IPS-18a (cell line): ENCODE results near the gene JMJD7.

ENCODE experiments used
- H3K27ac ChIP-seq: one replicate; pipeline ENCODE4 v1.5.1; 2013; ENCODE audit warnings: low read length
- H3K27me3 ChIP-seq: one replicate; pipeline ENCODE4 v1.6.1; 2013; ENCODE audit warnings: mild to moderate bottlenecking, low read length; ENCODE audit not compliant: control insufficient read depth, insufficient read depth
- H3K36me3 ChIP-seq: one replicate; pipeline ENCODE4 v1.6.1; 2013; ENCODE audit warnings: low read depth, low read length; ENCODE audit not compliant: control insufficient read depth
- H3K4me1 ChIP-seq: one replicate; pipeline ENCODE4 v1.6.1; 2013; ENCODE audit warnings: low read depth, low read length; ENCODE audit not compliant: control insufficient read depth
- H3K4me3 ChIP-seq: one replicate; pipeline ENCODE4 v1.5.1; 2013; ENCODE audit warnings: low read length
- H3K9ac ChIP-seq: one replicate; pipeline ENCODE4 v1.6.1; 2013; ENCODE audit warnings: mild to moderate bottlenecking, low read length, moderate library complexity
- H3K9me3 ChIP-seq: one replicate; pipeline ENCODE4 v1.6.1; 2013; ENCODE audit warnings: low read depth, low read length; ENCODE audit not compliant: control insufficient read depth

JMJD7 gene

GRCh38 chr15:41804361-41804760 is 23.5 kb upstream of the JMJD7 start:
- H3K27ac ChIP-seq: no peak overlapping the region
- no peaks in the 10 kb centered on the region for H3K36me3 ChIP-seq
- no peaks in the 10 kb centered on the region for H3K9me3 ChIP-seq
- H3K4me3 ChIP-seq: no peak overlapping the region
- no peak overlapping the region for H3K9ac ChIP-seq
- H3K4me1 ChIP-seq: no peaks in the 10 kb centered on the region
- H3K27me3 ChIP-seq: no peaks in the 10 kb centered on the region

- no peak overlapping the region for H3K27ac ChIP-seq
- no peaks in the 10 kb centered on the region for H3K27me3 ChIP-seq
- no peak overlapping the region for H3K9ac ChIP-seq
- no peaks in the 10 kb centered on the region for H3K9me3 ChIP-seq
- no peaks in the 10 kb centered on the region for H3K4me1 ChIP-seq
- H3K36me3 ChIP-seq: no peaks in the 10 kb centered on the region
- H3K4me3 ChIP-seq: no peak overlapping the region
Observed at GRCh38 chr15:41804916-41805666, 22.8 kb upstream of the JMJD7 start.

- no peak overlapping the region for H3K9ac ChIP-seq
- H3K27me3 ChIP-seq: no peaks in the 10 kb centered on the region
- no peaks in the 10 kb centered on the region for H3K9me3 ChIP-seq
- no peaks in the 10 kb centered on the region for H3K36me3 ChIP-seq
- H3K4me3 ChIP-seq: no peak overlapping the region
- H3K4me1 ChIP-seq: no peaks in the 10 kb centered on the region
- no peak overlapping the region for H3K27ac ChIP-seq
Observed at GRCh38 chr15:41805711-41806110, 22.2 kb upstream of the JMJD7 start.

- Histone ChIP-seq H3K9me3 (no peaks in the 10 kb centered on the region), H3K4me1 (no peaks in the 10 kb centered on the region), H3K4me3 (no peak overlapping the region), H3K9ac (no peak overlapping the region), H3K27me3 (no peaks in the 10 kb centered on the region), H3K36me3 (no peaks in the 10 kb centered on the region), H3K27ac (no peak overlapping the region)
Observed at GRCh38 chr15:41806291-41807181, 21.4 kb upstream of the JMJD7 start.

GRCh38 chr15:41809121-41809520 is 18.8 kb upstream of the JMJD7 start:
- Histone ChIP-seq H3K4me1 (no peaks in the 10 kb centered on the region), H3K4me3 (no peak overlapping the region), H3K27ac (no peak overlapping the region), H3K36me3 (no peaks in the 10 kb centered on the region), H3K9ac (no peak overlapping the region), H3K9me3 (no peaks in the 10 kb centered on the region), H3K27me3 (no peaks in the 10 kb centered on the region)

- H3K27me3 ChIP-seq: no peaks in the 10 kb centered on the region
- H3K9me3 ChIP-seq: no peaks in the 10 kb centered on the region
- no peak overlapping the region for H3K9ac ChIP-seq
- no peak overlapping the region for H3K4me3 ChIP-seq
- H3K4me1 ChIP-seq: no peaks in the 10 kb centered on the region
- no peaks in the 10 kb centered on the region for H3K36me3 ChIP-seq
- H3K27ac ChIP-seq: no peak overlapping the region
Observed at GRCh38 chr15:41809526-41810220, 18.2 kb upstream of the JMJD7 start.

GRCh38 chr15:41810651-41811431 is 17.1 kb upstream of the JMJD7 start:
- H3K36me3 ChIP-seq: no peaks in the 10 kb centered on the region
- H3K9me3 ChIP-seq: no peaks in the 10 kb centered on the region
- H3K9ac ChIP-seq: no peak overlapping the region
- H3K27me3 ChIP-seq: no peaks in the 10 kb centered on the region
- no peaks in the 10 kb centered on the region for H3K4me1 ChIP-seq
- H3K27ac ChIP-seq: no peak overlapping the region
- H3K4me3 ChIP-seq: no peak overlapping the region

- Histone ChIP-seq H3K27ac (no peak overlapping the region), H3K27me3 (no peaks in the 10 kb centered on the region), H3K36me3 (no peaks in the 10 kb centered on the region), H3K4me1 (no peaks in the 10 kb centered on the region), H3K9me3 (no peaks in the 10 kb centered on the region), H3K9ac (no peak overlapping the region), H3K4me3 (no peak overlapping the region)
Observed at GRCh38 chr15:41811432-41812195, 16.3 kb upstream of the JMJD7 start.

- H3K4me3 ChIP-seq: no peak overlapping the region
- no peaks in the 10 kb centered on the region for H3K4me1 ChIP-seq
- peaks cover 4% of the 10 kb centered on the region for H3K36me3 ChIP-seq
- H3K9ac ChIP-seq: no peak overlapping the region
- H3K27ac ChIP-seq: no peak overlapping the region
- H3K9me3 ChIP-seq: no peaks in the 10 kb centered on the region
- H3K27me3 ChIP-seq: no peaks in the 10 kb centered on the region
Observed at GRCh38 chr15:41812820-41813375, 15.0 kb upstream of the JMJD7 start.

GRCh38 chr15:41813426-41813825 is 14.5 kb upstream of the JMJD7 start:
- H3K36me3 ChIP-seq: peaks cover 7% of the 10 kb centered on the region
- H3K9me3 ChIP-seq: no peaks in the 10 kb centered on the region
- H3K27me3 ChIP-seq: no peaks in the 10 kb centered on the region
- no peak overlapping the region for H3K27ac ChIP-seq
- no peaks in the 10 kb centered on the region for H3K4me1 ChIP-seq
- H3K4me3 ChIP-seq: no peak overlapping the region
- H3K9ac ChIP-seq: no peak overlapping the region
